ENCODE results near the gene RAI1.
"Not testable (repeated sequence)": the region's sequence is repeated elsewhere in the genome, so short reads cannot be mapped to it uniquely, and the experiment has no call there.

The RAI1 gene

GRCh38 chr17:17681187-17681743 lies at the start of gene RAI1:
RAI1 (plus strand) TSS chr17:17681458; CDS start chr17:17792949, 111,491 bp downstream.
- H3K36me3 ChIP-seq (ENCODE audit: control insufficient read depth, insufficient read depth, low read length): no peaks in the 10 kb centered on the region; the same call in 1 of the 2 replicates
- peak within 1 kb of the TSS; percentile 87 for H3K4me3 ChIP-seq (replicated peaks; ENCODE audit: low read depth, low read length)
- TF ChIP-seq CTCF (IDR thresholded peaks at IDR 0.05; ENCODE audit: insufficient read depth, low read length, poor library complexity, severe bottlenecking): peak; percentile 28
- no peaks in the 10 kb centered on the region for H3K27me3 ChIP-seq (replicated peaks; ENCODE audit: control insufficient read depth, insufficient read depth, low read length)
- DNase-seq (ENCODE audit: extremely low read depth, insufficient read length): peak; percentile 83

- H3K4me3 ChIP-seq (replicated peaks; ENCODE audit: low read depth, low read length); DNase-seq (ENCODE audit: extremely low read depth, insufficient read length): not testable (repeated sequence)
Observed at GRCh38 chr17:17632690-17633089, 48.6 kb upstream of the RAI1 start.

GRCh38 chr17:17633310-17633709 lies 47.9 kb upstream of the RAI1 start:
- Histone ChIP-seq H3K27me3 (replicated peaks; ENCODE audit: control insufficient read depth, insufficient read depth, low read length) (no peaks in the 10 kb centered on the region), H3K4me3 (replicated peaks; ENCODE audit: low read depth, low read length) (no peak overlapping the region), H3K36me3 (ENCODE audit: control insufficient read depth, insufficient read depth, low read length) (no peaks in the 10 kb centered on the region)
- no peak for TF ChIP-seq CTCF (IDR thresholded peaks at IDR 0.05; ENCODE audit: insufficient read depth, low read length, poor library complexity, severe bottlenecking)
- no peak for DNase-seq (ENCODE audit: extremely low read depth, insufficient read length)

More at GRCh38 chr17:17632690-17633089, 48.6 kb upstream of the RAI1 start:
- H3K36me3 ChIP-seq (ENCODE audit: control insufficient read depth, insufficient read depth, low read length); H3K27me3 ChIP-seq (replicated peaks; ENCODE audit: control insufficient read depth, insufficient read depth, low read length): not testable (repeated sequence)

GRCh38 chr17:17635126-17635525 lies 46.1 kb upstream of the RAI1 start:
- no peak for DNase-seq (ENCODE audit: extremely low read depth, insufficient read length)
- H3K27me3 ChIP-seq (replicated peaks; ENCODE audit: control insufficient read depth, insufficient read depth, low read length): no peaks in the 10 kb centered on the region
- no peak overlapping the region for H3K4me3 ChIP-seq (replicated peaks; ENCODE audit: low read depth, low read length)
- H3K36me3 ChIP-seq (ENCODE audit: control insufficient read depth, insufficient read depth, low read length): no peaks in the 10 kb centered on the region
- TF ChIP-seq CTCF (IDR thresholded peaks at IDR 0.05; ENCODE audit: insufficient read depth, low read length, poor library complexity, severe bottlenecking): no peak

- H3K4me3 ChIP-seq (replicated peaks; ENCODE audit: low read depth, low read length); DNase-seq (ENCODE audit: extremely low read depth, insufficient read length); H3K36me3 ChIP-seq (ENCODE audit: control insufficient read depth, insufficient read depth, low read length); H3K27me3 ChIP-seq (replicated peaks; ENCODE audit: control insufficient read depth, insufficient read depth, low read length): not testable (repeated sequence)
Observed at GRCh38 chr17:17635537-17636271, 45.6 kb upstream of the RAI1 start.

GRCh38 chr17:17636272-17636885 lies 44.9 kb upstream of the RAI1 start:
- DNase-seq (ENCODE audit: extremely low read depth, insufficient read length): no peak
- Histone ChIP-seq H3K36me3 (ENCODE audit: control insufficient read depth, insufficient read depth, low read length) (no peaks in the 10 kb centered on the region), H3K4me3 (replicated peaks; ENCODE audit: low read depth, low read length) (no peak overlapping the region), H3K27me3 (replicated peaks; ENCODE audit: control insufficient read depth, insufficient read depth, low read length) (no peaks in the 10 kb centered on the region)
- no peak for TF ChIP-seq CTCF (IDR thresholded peaks at IDR 0.05; ENCODE audit: insufficient read depth, low read length, poor library complexity, severe bottlenecking)
